GM19328 (cell line): ENCODE results near the gene LYPD5.

Source experiments
- ATAC-seq: cut with Tn5 transposase; IDR thresholded peaks from one replicate; pipeline ENCODE4 v1.9.1; 2021; ENCODE audit warnings: mild to moderate bottlenecking, moderate library complexity; ENCODE audit not compliant: unreplicated experiment

LYPD5 gene

DNA sequence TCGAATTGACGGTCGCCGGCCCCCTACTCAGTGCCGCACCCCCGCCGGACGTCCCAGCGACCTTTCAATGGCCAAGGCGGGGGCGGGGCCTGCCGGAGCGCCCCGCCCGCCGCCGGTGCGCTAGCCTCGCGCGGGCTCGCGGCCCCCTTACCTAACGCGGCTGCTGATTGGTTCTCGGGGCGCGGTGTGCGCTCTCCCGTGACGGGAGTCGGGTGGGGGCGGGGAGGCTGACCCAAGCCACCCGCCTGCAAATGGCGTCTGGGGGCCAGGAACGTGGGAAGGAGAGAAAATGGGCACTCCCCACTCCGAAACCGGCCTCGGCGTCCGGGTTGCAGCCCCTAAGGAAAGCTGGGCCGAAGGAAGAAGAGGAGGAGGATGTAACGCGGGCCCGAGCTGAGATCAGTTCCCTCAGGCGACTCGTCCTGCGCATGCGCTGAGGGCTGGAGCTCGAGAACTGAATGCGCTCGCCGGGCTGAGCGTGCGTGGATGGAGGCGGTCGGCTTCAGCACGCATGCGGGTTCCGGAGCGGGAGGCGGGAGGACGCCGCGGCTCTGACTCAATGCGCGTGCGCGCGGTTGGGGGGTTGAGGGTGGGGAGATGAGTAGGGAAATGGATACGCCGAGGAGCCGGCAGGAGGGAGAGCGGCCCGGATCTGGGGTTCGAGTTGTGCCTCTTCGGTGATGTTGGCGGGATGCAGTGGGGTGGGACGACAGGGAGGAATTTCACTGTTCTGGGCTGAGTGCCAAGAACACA lies 47.6 kb downstream of the LYPD5 start, which contains the start of gene SMG9:
Gene SMG9 (minus strand): TSS at position 460 of the 753 bp plus-strand sequence. CDS start 4,221 bp downstream, outside the sequence.
- ATAC-seq: peak; percentile 66

DNA sequence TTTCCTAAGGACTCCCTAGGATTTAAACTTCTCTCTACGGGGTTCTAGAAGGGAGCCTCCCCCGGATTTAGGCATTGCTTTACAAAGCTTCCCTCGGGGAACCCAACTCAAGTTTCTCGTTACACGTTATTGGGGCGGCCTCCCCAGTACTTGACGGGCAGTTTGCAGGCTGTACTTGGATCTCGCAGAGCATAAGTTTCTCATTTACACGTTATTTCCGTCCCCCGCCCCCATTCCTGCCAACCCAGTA lies 48.1 kb downstream of the LYPD5 start:
- no peak for ATAC-seq

DNA sequence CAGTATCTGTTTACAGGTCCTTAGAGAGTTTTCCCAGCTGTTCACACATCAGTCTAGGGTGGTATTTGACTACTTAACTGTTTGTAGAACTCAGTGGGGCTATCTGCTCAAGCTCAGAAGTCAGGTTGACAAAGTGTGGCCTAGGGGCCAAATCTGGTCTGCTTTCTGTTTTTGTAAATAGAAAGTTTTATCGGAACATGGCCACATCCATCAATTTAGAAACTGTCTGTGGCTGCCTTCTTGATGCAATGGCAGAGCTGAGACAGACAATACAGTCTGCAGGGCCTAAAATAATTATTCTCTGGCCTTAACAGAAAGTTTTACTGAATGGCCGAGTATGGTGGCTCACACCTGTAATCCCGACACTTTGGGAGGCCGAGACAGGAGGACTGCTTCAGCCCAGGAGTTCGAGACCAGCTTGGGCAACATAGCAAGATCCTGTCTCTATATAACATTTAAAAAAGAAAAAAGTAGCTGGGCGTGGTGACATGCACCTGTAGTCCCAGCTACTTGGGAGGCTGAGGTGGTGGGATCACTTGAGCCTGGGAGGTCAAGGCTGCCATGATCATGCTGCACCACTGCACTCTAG lies 49.9 kb downstream of the LYPD5 start:
- ATAC-seq: no peak

DNA sequence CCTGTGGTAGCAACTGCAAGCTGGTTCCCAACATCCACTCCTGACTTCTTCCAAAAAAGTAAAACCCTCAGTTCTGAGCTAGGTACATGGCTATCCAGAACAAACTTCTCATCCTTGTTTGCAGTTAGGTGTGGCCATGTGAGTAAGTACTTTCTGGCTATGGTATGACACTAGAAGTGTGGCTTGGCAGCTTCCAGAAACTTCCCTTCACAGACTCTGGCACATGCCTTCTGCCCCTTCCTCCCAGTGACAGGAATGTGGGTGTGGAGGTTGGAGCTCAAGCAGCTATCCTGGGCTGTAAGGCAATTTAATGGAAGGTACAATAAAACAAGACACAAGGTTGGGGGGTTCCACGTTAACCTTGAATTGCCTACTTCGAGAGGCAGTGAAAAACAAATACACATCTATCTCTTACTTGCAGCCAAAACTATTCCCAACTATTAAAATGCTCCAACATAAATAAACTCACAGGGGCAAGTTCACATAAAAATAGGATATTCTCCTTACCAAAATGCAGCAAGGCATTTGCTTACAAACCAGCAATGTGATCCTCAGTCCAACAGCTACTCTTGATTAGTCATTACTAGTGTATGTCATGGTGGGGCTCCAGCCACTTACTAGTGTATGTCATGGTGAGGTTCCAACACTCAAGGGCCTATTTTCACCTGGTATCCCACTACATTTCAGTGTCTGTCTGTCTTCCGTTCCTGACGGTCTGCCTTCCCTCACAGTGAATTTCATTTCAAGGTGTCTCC lies 50.6 kb downstream of the LYPD5 start:
- no peak for ATAC-seq

DNA sequence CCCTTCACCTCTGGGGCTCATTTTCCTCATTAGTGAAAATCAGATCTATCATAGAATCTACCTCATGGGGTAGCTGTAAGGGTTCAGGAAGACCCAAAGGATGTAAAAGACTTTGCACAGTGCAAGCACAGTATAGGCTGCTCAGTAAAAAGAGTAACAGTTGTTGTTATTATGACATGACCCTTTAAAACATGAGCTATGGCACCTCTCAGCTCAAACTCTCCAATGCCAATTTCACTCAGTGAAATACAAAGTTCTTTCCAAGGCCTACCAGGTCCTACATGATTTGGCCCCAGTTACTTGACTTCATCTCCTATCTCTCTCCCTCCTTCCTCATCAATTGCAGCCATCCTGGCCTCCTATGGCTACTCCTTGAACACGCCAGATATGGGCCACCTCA lies 52.3 kb downstream of the LYPD5 start:
- ATAC-seq: no peak

DNA sequence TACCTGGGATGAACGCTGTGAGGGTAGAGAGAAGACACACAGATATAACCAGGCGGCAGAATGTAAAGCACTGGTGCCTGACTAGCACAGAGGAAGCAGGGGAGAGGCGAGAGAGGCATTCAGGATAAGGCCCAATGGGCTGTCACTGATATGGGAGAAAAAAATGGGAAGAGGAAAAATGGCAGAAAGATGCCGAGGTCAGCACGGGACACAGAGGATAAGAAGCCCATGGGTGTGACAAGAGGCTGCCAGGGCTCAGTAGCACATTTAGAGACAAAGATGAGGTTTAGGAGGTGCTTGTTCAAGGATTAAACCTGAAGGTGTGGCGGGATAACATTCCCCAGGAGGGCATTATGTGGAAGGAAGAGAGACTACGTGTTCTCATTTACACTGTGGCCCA lies 53.1 kb downstream of the LYPD5 start:
- ATAC-seq: no peak

DNA sequence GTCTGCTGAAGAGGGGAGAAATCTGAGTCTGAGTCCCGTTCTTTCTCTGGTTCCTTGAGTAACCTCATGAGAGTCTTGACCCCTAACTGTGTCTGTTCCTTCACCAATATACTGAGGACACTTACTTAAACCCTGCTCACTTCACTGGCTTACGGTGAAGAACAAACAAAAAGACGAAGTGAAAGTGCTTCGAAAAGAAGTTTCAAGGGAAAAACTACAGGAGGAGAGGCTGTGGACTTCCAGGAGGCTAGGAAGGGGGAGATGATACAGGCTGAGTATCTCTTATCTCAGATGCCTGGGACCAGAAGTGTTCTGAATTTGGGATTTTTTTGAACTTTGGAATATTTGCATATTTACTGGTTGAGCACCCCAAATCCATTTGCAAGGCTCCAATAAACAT lies 53.6 kb downstream of the LYPD5 start:
- ATAC-seq: no peak

DNA sequence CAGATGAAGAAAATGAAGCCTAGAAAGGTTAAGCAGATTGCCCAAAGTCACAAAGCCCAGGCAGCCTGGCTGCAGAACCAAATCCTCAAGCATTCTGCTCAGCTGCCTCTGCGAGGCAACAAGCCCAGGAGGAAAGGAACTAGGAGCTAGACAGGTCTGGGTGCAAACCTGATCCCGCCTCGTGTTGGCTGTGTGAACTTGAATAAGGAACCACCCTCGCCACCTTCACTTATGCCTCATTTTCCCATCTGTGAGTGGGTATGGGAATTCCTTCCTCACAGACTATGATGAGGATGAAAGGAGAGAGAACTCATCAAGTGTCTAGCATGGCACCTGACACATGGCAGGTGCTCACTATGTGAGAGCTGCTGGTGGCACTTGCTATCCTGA lies 54.0 kb downstream of the LYPD5 start:
- no peak for ATAC-seq

DNA sequence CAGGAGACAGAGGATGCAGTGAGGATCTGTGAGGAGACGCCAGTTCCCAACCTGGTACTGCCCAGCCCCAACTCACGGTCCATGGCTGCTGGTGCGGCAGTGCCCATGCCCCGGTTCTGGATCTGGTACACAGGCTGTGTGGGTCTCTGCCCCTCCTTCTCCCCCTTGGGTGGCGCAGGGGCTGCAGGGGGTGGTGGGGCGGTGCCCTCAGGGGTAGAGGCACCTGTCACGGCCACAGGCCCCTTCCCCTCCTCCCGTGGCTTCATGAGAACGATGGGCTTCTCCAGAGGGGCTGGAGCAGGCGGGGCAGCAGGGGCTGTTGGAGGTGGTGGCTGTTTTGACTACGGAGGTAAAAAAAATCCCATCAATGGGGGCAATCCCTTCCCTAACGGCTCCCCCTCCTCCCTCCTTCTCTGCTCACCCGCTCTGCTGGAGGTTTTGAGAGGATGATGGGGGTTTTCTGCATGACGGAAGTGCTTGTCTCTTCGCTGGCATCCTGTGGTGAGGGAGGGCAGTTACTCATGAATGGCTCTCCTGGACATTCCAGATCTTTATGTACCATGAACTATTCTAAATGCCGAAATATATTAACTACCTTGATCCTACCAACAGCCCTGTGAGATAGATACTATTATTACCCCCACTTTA lies 54.6 kb downstream of the LYPD5 start:
- no peak for ATAC-seq
